Activated T-helper 2 cell treated with anti-CD3 and anti-CD28 coated beads, Interferon-gamma antibody, Interleukin-2, Interleukin-4, amounts not matched to agents 10 μg/mL and 5 μg/mL and 100 μg/mL, durations not matched to agents 14 hours and 24 hours and 36 hours (primary cell): ENCODE data around the gene GRID2IP. TPM values are rescaled to one million over a fixed set of nuclear protein-coding genes. Genes with fewer than 3 reads are reported as not detected.

Experiments used
- DNase-seq: peaks from one replicate; pipeline ENCODE4 v3.0.0; 2021; ENCODE audit warnings: low spot score
- H3K27ac Mint-ChIP-seq: one replicate; pipeline ENCODE4 v1.8.0; 2021; ENCODE audit warnings: mixed read lengths
- H3K27me3 Mint-ChIP-seq: one replicate; pipeline ENCODE4 v1.8.0; 2021; ENCODE audit warnings: low read depth, mixed read lengths
- H3K36me3 Mint-ChIP-seq: one replicate; pipeline ENCODE4 v1.8.0; 2021; ENCODE audit warnings: low read depth, mixed read lengths
- H3K4me1 Mint-ChIP-seq: one replicate; pipeline ENCODE4 v1.8.0; 2021; ENCODE audit warnings: low read depth, mixed read lengths
- H3K4me3 Mint-ChIP-seq: one replicate; pipeline ENCODE4 v1.8.0; 2021; ENCODE audit warnings: low read depth, mild to moderate bottlenecking, moderate library complexity, mixed read lengths
- H3K9me3 Mint-ChIP-seq: one replicate; pipeline ENCODE4 v1.8.0; 2021; ENCODE audit warnings: mixed read lengths
- intact Hi-C: fragments of 100-400 bp; cut with micrococcal nuclease; formaldehyde crosslinking; loops from one replicate; pipeline ENCODE4 v1.15.1; 2023
- total RNA-seq: library from RNA; stranded (reverse); gene quantifications from 2 replicates; pipeline ENCODE4 v1.2.3, GENCODE V29; 2022

GRID2IP gene
- total RNA-seq, 1 donor from 2014 or later = 0.18 TPM

DNA sequence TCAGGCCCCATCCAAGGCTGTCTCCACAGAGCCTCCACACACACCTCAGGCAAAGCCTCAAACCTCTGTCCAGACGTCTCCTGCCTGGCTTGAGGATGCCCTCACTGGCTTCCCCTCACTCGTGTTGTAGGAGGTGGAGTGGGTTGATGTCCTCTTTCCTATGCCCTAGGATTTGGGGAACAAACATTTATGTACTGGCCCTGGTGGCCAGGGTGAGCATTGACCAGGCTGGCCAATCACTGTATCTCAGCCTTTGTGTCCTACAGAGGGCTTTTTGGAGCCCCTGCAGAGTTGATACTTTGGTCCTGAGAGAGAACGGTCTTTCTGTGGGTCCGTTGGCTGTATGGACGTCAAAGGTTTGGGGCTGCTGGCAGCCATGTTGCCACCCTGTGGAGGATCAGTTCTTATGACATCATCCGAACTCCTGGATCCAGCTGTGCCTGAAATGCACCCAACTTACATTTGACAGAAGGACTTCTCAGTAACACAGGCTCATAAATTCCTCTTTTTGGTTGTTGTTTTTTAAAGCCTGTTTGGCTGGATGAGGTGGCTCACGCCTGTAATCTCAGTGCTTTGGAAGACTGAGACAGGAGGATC lies 2.3 kb upstream of the GRID2IP start:
- Mint-ChIP-seq H3K4me1 (peaks cover 6% of the 10 kb centered on the region), H3K27me3 (no peaks in the 10 kb centered on the region), H3K36me3 (no peaks in the 10 kb centered on the region), H3K27ac (no peak overlapping the region), H3K4me3 (no peak overlapping the region), H3K9me3 (no peaks in the 10 kb centered on the region)
- intact Hi-C loops = no loop called here
- DNase-seq = no peak

DNA sequence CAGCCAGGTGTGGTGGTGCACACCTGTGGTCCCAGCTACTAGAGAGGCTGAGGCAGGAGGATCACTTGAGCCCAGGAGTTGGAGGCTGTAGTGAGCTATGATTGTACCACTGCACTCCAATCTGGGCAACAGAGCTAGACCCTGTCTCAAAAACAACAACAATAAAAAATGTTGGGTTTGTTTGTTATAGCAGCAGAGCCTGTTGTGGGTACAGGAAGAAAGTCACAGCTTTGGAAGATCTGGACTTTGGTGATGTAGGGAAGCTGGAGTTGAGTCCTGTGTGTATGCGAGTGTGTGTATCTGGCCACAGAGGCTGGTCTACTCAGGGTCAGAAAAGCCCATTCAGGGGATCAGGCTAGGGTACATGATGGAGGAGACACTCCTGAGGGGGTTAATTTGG lies 3.9 kb downstream of the GRID2IP start:
- no peak for DNase-seq
- H3K27ac Mint-ChIP-seq = no peak overlapping the region
- no peaks in the 10 kb centered on the region for H3K36me3 Mint-ChIP-seq
- no peaks in the 10 kb centered on the region for H3K4me1 Mint-ChIP-seq
- H3K27me3 Mint-ChIP-seq = no peaks in the 10 kb centered on the region
- H3K4me3 Mint-ChIP-seq = no peak overlapping the region
- intact Hi-C loops = no loop called here
- H3K9me3 Mint-ChIP-seq = no peaks in the 10 kb centered on the region

DNA sequence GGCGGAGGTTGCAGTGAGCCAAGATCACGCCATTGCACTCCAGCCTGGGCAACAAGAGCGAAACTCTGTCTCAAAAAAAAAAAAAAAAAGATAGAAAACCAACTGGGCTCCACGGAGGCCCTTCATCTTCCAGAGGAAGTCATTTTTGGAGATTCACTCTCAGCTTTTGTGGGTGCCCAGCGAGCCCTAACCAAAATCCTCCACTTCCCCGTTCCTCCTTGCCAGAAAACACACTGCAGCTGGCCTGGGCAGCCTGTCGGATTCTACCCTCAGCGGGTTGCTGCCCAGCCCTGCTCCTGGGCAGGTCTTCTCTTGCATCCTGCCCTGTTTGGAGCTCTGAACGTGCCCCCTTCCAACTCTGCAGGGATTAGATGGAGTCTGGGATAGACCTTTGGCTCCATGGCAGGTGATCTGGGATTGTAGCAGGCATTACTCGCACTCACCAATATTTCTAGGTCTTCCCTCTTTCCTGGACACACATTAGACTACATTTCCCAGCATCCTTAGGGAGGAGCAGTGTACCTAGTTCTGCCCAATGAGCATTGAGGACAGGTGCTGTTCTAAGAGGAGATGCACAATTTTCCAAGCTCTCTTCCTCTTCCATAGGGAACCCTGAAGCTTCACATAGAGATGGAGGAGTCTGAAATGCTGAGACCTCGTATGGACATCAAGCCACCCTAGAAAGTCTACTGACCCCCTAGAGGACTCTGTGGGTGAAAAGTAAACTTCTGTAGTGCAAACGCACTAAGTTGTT lies 4.6 kb downstream of the GRID2IP start:
- Mint-ChIP-seq H3K27me3 (no peaks in the 10 kb centered on the region), H3K4me1 (no peaks in the 10 kb centered on the region), H3K27ac (no peak overlapping the region), H3K9me3 (no peaks in the 10 kb centered on the region), H3K36me3 (no peaks in the 10 kb centered on the region), H3K4me3 (no peak overlapping the region)
- intact Hi-C loops = no loop called here
- DNase-seq = no peak

DNA sequence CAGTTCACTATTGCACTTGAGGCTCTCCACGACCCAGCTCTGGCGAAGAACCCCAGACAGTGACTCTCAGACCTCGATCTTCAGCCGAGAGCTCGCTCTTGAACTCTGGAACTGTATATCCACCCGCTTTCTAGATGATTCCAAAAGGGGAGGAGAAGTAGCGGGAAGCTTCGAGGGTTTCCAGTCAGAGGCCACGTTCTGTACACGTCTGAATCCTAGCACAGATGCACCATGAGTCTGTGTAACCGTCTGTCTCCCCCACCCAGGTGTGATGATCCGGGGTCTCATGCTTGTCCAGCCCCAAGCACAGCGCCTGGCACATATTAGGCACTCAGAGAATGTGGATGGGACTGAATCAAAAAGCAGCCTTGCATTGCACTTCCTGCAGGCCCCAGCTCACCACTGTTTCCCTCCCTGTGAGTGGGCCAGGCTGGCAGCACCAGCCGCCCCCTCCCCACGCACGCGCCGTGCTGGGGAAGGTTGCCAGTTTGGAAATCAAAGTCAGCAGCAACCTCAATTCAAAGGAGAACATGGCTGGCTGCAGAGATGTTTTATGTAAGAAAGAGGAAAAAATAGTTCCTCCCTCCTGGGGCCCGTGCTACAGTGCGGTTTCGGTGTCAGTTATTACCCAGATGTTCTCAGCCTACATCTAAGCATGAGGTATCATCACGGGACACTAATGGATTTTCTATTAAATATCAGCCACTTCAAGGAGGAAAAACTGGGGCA lies 5.7 kb downstream of the GRID2IP start:
- no peaks in the 10 kb centered on the region for H3K4me1 Mint-ChIP-seq
- intact Hi-C loops = no loop called here
- DNase-seq = no peak

GRCh38 chr7:6542368-6542767 lies 8.9 kb downstream of the GRID2IP start:
- no peaks in the 10 kb centered on the region for H3K9me3 Mint-ChIP-seq
- no peak for DNase-seq
- no peaks in the 10 kb centered on the region for H3K36me3 Mint-ChIP-seq

More for the DNA sequence above, 5.7 kb downstream of the GRID2IP start:
- Mint-ChIP-seq H3K27me3 (no peaks in the 10 kb centered on the region), H3K27ac (no peak overlapping the region), H3K9me3 (no peaks in the 10 kb centered on the region), H3K4me3 (no peak overlapping the region), H3K36me3 (no peaks in the 10 kb centered on the region)

GRCh38 chr7:6536262-6537260 lies 14.7 kb downstream of the GRID2IP start:
- H3K27me3 Mint-ChIP-seq = peaks cover 18% of the 10 kb centered on the region
- H3K36me3 Mint-ChIP-seq = no peaks in the 10 kb centered on the region
- H3K4me3 Mint-ChIP-seq = no peak overlapping the region
- no peak overlapping the region for H3K27ac Mint-ChIP-seq
- intact Hi-C loops = no loop called here
- peaks cover 7% of the 10 kb centered on the region for H3K4me1 Mint-ChIP-seq
- H3K9me3 Mint-ChIP-seq = no peaks in the 10 kb centered on the region
- DNase-seq = no peak

More at GRCh38 chr7:6542368-6542767, 8.9 kb downstream of the GRID2IP start:
- Mint-ChIP-seq H3K27ac (no peak overlapping the region), H3K4me1 (no peaks in the 10 kb centered on the region), H3K27me3 (peaks cover 4% of the 10 kb centered on the region), H3K4me3 (no peak overlapping the region)
- intact Hi-C loops = no loop called here

GRCh38 chr7:6533893-6534495 lies 17.3 kb downstream of the GRID2IP start:
- intact Hi-C loops = loop anchor here (2.0 kb wide), 1 partner anchor 41 kb away; no protein-coding TSS in a partner anchor
- H3K9me3 Mint-ChIP-seq = no peaks in the 10 kb centered on the region
- peaks cover 13% of the 10 kb centered on the region for H3K4me1 Mint-ChIP-seq
- H3K36me3 Mint-ChIP-seq = no peaks in the 10 kb centered on the region
- H3K27me3 Mint-ChIP-seq = peaks cover 37% of the 10 kb centered on the region
- DNase-seq = no peak
- H3K4me3 Mint-ChIP-seq = no peak overlapping the region
- H3K27ac Mint-ChIP-seq = no peak overlapping the region

GRCh38 chr7:6532516-6532915 lies 18.7 kb downstream of the GRID2IP start:
- H3K27me3 Mint-ChIP-seq = peaks cover 42% of the 10 kb centered on the region
- intact Hi-C loops = no loop called here
- H3K4me1 Mint-ChIP-seq = peaks cover 13% of the 10 kb centered on the region
- no peak overlapping the region for H3K27ac Mint-ChIP-seq
- no peaks in the 10 kb centered on the region for H3K9me3 Mint-ChIP-seq
- peak overlapping the region; percentile 2 for H3K4me3 Mint-ChIP-seq
- DNase-seq = no peak
- no peaks in the 10 kb centered on the region for H3K36me3 Mint-ChIP-seq

- H3K4me1 Mint-ChIP-seq = peaks cover 16% of the 10 kb centered on the region
- H3K36me3 Mint-ChIP-seq = no peaks in the 10 kb centered on the region
- no peaks in the 10 kb centered on the region for H3K9me3 Mint-ChIP-seq
- intact Hi-C loops = no loop called here
- no peak overlapping the region for H3K27ac Mint-ChIP-seq
- no peak for DNase-seq
- peaks cover 50% of the 10 kb centered on the region for H3K27me3 Mint-ChIP-seq
- H3K4me3 Mint-ChIP-seq = peak overlapping the region; percentile 73
These were observed 19.6 kb downstream of the GRID2IP start for GRCh38 chr7:6531492-6532279.

GRCh38 chr7:6530626-6531491 lies 20.4 kb downstream of the GRID2IP start:
- H3K4me3 Mint-ChIP-seq = peak overlapping the region; percentile 73
- H3K27ac Mint-ChIP-seq = no peak overlapping the region
- peaks cover 50% of the 10 kb centered on the region for H3K27me3 Mint-ChIP-seq
- H3K9me3 Mint-ChIP-seq = no peaks in the 10 kb centered on the region
- intact Hi-C loops = no loop called here
- no peaks in the 10 kb centered on the region for H3K36me3 Mint-ChIP-seq
- peak; percentile 26 for DNase-seq
- H3K4me1 Mint-ChIP-seq = peaks cover 16% of the 10 kb centered on the region

DNA sequence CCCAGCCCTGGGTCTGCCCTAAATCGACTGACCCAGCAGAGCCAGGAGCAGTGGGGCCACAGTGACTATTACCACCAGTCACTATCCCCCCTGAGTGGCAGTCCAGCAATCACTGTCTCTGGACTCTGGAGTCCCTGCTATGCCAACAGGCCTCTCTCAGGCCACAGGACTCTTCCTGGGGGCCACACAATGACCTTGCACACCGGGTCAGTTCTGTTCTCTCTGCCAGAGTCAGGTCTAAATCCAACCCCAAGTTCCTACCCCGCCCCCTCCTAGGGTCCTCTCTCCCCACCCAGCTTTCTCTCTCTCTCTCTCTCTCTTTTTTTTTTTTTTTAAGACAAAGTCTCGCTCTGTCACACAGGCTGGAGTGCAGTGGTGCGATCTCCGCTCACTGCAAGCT lies 21.6 kb downstream of the GRID2IP start:
- H3K27me3 Mint-ChIP-seq = peaks cover 44% of the 10 kb centered on the region
- H3K4me3 Mint-ChIP-seq = peak overlapping the region; percentile 54
- intact Hi-C loops = no loop called here
- H3K4me1 Mint-ChIP-seq = peaks cover 16% of the 10 kb centered on the region
- no peaks in the 10 kb centered on the region for H3K9me3 Mint-ChIP-seq
- H3K27ac Mint-ChIP-seq = no peak overlapping the region
- DNase-seq = no peak
- H3K36me3 Mint-ChIP-seq = no peaks in the 10 kb centered on the region
